Choroid plexus epithelial cell (primary cell): ENCODE results near the gene UQCC5.

ENCODE experiments used
- DNase-seq: peaks from one replicate; pipeline ENCODE4 v3.0.0-alpha.2; 2010; ENCODE audit warnings: low read depth
- H3K4me3 ChIP-seq: 2 replicates; pipeline ENCODE4 v1.5.1; 2011; ENCODE audit warnings: low read depth, mild to moderate bottlenecking, control low read depth, low read length, moderate library complexity
- TF ChIP-seq, protein P1 (sequence below): conservative IDR thresholded peaks from 2 replicates; pipeline ENCODE4 v1.5.1; 2011; ENCODE audit warnings: low read depth, mild to moderate bottlenecking, control low read depth, inconsistent platforms, low read length, moderate library complexity

UQCC5 gene

DNA sequence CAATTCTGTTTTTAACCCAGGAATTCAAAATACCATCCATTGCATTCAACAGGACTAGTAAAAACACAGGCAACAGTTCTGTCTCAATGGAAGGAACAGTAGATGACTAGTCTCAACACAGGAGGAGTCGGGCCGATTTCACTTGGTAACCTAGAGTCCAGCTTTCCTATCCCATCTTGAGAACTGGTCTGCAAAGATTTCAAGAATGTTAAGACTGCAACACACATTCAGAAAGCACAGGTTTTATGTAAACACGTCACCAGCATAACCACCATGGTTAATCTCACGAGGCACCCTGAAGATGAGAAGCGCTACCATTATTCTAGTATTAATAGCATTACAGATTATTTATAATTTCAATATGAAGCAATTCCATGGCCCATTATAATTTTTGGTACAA is 22.0 kb downstream of the UQCC5 start:
- TF ChIP-seq, protein P1, sequence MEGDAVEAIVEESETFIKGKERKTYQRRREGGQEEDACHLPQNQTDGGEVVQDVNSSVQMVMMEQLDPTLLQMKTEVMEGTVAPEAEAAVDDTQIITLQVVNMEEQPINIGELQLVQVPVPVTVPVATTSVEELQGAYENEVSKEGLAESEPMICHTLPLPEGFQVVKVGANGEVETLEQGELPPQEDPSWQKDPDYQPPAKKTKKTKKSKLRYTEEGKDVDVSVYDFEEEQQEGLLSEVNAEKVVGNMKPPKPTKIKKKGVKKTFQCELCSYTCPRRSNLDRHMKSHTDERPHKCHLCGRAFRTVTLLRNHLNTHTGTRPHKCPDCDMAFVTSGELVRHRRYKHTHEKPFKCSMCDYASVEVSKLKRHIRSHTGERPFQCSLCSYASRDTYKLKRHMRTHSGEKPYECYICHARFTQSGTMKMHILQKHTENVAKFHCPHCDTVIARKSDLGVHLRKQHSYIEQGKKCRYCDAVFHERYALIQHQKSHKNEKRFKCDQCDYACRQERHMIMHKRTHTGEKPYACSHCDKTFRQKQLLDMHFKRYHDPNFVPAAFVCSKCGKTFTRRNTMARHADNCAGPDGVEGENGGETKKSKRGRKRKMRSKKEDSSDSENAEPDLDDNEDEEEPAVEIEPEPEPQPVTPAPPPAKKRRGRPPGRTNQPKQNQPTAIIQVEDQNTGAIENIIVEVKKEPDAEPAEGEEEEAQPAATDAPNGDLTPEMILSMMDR: no peak
- no peak for DNase-seq
- no peak overlapping the region for H3K4me3 ChIP-seq

DNA sequence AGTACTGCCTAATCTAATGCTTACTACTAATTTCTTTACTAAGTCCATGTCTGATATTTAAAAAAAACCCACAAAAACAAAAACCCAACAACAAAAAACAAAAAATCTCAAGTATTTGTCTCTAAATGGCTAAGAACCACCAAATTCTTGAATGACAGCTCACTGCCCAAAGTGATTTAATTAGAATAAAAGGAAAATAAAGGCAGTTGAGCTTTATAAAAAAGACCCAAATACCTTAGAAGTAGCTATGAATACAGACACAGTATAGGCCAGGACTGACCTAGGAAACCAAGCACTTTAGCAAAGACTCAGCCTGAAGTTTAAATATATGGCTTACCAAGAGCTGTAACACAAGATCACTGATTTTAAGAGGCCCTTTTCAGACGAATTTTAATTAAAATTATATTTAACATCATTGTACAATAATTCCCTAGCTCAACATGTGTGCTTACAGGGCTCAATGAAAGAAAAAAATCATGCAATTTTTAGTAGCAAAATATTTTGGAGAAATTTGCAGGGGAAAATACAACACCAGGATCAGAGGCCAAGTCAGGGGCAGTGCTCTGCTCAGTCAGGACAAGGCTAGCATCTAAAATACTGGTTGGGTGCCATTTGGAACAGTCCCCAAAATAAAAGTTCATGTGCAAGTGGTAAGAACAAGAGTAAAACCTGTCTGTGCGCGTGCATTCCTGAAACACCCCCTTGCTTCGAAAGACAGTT is 24.8 kb downstream of the UQCC5 start:
- no peak overlapping the region for H3K4me3 ChIP-seq
- no peak for DNase-seq
- TF ChIP-seq, protein P1: no peak

DNA sequence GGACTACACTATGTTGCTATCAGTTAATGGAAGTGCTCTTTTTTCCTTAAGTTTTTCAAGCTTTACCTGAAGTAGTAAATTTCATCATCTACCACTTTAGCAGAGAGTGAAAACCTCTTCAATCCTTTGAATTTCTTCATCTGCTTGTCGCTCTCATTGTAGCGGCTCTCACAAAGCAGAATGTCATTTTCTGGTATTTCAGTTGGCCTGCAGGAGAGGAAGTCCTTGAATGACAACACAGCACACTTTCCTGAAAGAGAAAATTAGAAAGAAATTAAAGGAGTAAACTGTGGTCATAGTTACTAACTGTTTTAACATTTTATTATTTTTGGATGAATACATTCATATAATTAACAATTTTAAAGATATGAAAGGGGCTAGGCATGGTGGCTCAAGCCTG is 27.6 kb downstream of the UQCC5 start:
- H3K4me3 ChIP-seq: no peak overlapping the region
- DNase-seq: no peak
- TF ChIP-seq, protein P1: no peak

DNA sequence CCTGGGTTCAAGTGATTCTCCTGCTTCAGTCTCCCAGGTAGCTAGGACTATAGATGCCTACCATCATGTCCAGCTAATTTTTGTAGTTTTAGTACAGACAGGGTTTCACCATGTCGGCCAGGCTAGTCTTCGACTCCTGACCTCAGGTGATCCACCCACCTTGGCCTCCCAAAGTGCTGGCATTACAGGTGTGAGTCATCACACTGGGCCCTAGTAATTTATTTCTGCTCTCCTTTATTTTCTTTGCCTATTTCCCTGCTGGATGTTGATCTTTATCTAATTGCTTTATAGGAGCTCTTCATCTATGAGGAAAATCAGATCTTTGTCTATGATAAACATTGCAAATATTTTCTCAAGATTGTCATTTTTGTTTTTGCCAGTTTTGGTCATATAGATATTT is 31.7 kb downstream of the UQCC5 start:
- no peak for DNase-seq
- TF ChIP-seq, protein P1: no peak
- no peak overlapping the region for H3K4me3 ChIP-seq

DNA sequence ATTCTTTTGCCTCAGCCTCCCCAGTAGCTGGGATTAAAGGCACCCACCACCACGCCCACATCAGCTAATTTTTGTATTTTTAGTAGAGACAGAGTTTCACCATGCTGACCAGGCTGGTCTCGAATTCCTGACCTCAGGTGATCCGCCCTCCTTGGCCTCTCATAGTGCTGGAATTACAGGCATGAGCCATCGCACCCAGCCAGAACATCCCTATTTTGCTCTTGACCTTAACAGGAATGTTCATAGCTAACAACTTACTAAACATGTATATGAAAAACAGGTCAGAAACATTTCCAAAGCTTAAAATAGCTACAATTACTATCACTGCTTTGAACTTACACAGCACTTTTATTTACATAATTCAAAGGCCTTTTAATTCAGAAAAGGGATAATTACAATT is 33.7 kb downstream of the UQCC5 start:
- no peak overlapping the region for H3K4me3 ChIP-seq
- TF ChIP-seq, protein P1: no peak

DNA sequence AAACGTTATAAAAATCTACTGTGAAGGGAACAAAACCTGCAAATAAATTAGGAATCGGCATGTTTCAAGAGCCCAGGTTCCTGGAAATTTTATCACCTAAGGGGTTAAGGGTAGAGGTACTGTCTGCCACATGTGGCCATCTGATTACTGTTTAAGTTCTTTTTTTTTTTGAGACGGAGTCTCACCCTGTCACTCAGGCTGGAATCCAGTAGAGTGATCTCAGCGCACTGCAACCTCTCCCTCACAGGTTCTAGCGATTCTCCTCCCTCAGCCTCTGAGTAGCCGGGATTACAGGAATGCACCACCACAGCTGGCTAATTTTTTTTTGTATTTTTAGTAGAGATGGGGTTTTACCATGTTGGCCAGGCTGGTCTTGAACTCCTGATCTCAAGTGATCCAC is 35.8 kb downstream of the UQCC5 start:
- peak; percentile 4 for DNase-seq
- no peak overlapping the region for H3K4me3 ChIP-seq
- TF ChIP-seq, protein P1: no peak

More for the DNA sequence above, 33.7 kb downstream of the UQCC5 start:
- DNase-seq: peak; percentile 76
